GM18870 (cell line): ENCODE measurements around the gene PCDH9.

Experiments
- ATAC-seq: cut with Tn5 transposase; IDR thresholded peaks from one replicate; pipeline ENCODE4 v1.9.1; 2021; ENCODE audit warnings: moderate library complexity; ENCODE audit not compliant: unreplicated experiment

The PCDH9 gene

GRCh38 chr13:66547685-66548084 is 682.5 kb downstream of the PCDH9 start:
- no peak for ATAC-seq

GRCh38 chr13:66546534-66547379 is 683.4 kb downstream of the PCDH9 start:
- ATAC-seq, result no peak

GRCh38 chr13:66543780-66544179 is 686.4 kb downstream of the PCDH9 start:
- ATAC-seq, result no peak

GRCh38 chr13:66537417-66537816 is 692.7 kb downstream of the PCDH9 start:
- no peak for ATAC-seq

GRCh38 chr13:66536746-66537145 is 693.4 kb downstream of the PCDH9 start:
- ATAC-seq, result no peak

- ATAC-seq, result no peak
Measured at GRCh38 chr13:66534561-66534960, 695.6 kb downstream of the PCDH9 start.

- no peak for ATAC-seq
Measured at GRCh38 chr13:66532845-66533244, 697.3 kb downstream of the PCDH9 start.

- ATAC-seq, result no peak
Measured at GRCh38 chr13:66532146-66532545, 698.0 kb downstream of the PCDH9 start.

GRCh38 chr13:66530686-66531085 is 699.5 kb downstream of the PCDH9 start:
- no peak for ATAC-seq

- no peak for ATAC-seq
Measured at GRCh38 chr13:66530158-66530557, 700.0 kb downstream of the PCDH9 start.

- ATAC-seq, result no peak
Measured at GRCh38 chr13:66528944-66529576, 701.1 kb downstream of the PCDH9 start.

- no peak for ATAC-seq
Measured at GRCh38 chr13:66528180-66528579, 702.0 kb downstream of the PCDH9 start.

- ATAC-seq, result no peak
Measured at GRCh38 chr13:66520511-66521355, 709.4 kb downstream of the PCDH9 start.

GRCh38 chr13:66519259-66519658 is 710.9 kb downstream of the PCDH9 start:
- no peak for ATAC-seq

GRCh38 chr13:66518068-66518467 is 712.1 kb downstream of the PCDH9 start:
- ATAC-seq, result no peak

GRCh38 chr13:66513728-66514127 is 716.4 kb downstream of the PCDH9 start:
- no peak for ATAC-seq

- no peak for ATAC-seq
Measured at GRCh38 chr13:66509175-66509574, 721.0 kb downstream of the PCDH9 start.

- no peak for ATAC-seq
Measured at GRCh38 chr13:66508153-66508909, 721.8 kb downstream of the PCDH9 start.

- ATAC-seq, result peak; percentile 89
Measured at GRCh38 chr13:66506979-66507378, 723.2 kb downstream of the PCDH9 start.

- no peak for ATAC-seq
Measured at GRCh38 chr13:66506051-66506777, 723.9 kb downstream of the PCDH9 start.
